HL-60 (cell line): ENCODE data around the gene VMAC.

Source experiments
- CTCF ChIP-seq: IDR thresholded peaks from one replicate; pipeline ENCODE4 v1.5.1; 2011; ENCODE audit warnings: low read length, control low read depth, inconsistent platforms; ENCODE audit not compliant: insufficient read depth
- POLR2AphosphoS5 ChIP-seq: IDR thresholded peaks from 2 replicates; pipeline ENCODE4 v1.6.1; 2012; ENCODE audit warnings: low read depth
- TF ChIP-seq, protein P1 (sequence below): IDR thresholded peaks from 2 replicates; pipeline ENCODE4 v1.6.1; 2012; ENCODE audit warnings: low read depth; ENCODE audit not compliant: insufficient replicate concordance

- TF ChIP-seq CTCF (no peak), POLR2AphosphoS5 (no peak)
- TF ChIP-seq, protein P1, sequence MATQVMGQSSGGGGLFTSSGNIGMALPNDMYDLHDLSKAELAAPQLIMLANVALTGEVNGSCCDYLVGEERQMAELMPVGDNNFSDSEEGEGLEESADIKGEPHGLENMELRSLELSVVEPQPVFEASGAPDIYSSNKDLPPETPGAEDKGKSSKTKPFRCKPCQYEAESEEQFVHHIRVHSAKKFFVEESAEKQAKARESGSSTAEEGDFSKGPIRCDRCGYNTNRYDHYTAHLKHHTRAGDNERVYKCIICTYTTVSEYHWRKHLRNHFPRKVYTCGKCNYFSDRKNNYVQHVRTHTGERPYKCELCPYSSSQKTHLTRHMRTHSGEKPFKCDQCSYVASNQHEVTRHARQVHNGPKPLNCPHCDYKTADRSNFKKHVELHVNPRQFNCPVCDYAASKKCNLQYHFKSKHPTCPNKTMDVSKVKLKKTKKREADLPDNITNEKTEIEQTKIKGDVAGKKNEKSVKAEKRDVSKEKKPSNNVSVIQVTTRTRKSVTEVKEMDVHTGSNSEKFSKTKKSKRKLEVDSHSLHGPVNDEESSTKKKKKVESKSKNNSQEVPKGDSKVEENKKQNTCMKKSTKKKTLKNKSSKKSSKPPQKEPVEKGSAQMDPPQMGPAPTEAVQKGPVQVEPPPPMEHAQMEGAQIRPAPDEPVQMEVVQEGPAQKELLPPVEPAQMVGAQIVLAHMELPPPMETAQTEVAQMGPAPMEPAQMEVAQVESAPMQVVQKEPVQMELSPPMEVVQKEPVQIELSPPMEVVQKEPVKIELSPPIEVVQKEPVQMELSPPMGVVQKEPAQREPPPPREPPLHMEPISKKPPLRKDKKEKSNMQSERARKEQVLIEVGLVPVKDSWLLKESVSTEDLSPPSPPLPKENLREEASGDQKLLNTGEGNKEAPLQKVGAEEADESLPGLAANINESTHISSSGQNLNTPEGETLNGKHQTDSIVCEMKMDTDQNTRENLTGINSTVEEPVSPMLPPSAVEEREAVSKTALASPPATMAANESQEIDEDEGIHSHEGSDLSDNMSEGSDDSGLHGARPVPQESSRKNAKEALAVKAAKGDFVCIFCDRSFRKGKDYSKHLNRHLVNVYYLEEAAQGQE, result no peak
Measured at GRCh38 chr19:5877427-5877826, 27.2 kb upstream of the VMAC start.
